ENCODE measurements around the gene LTO1.
"Not testable (repeated sequence)": the region's sequence is repeated elsewhere in the genome, so short reads cannot be mapped to it uniquely, and the experiment has no call there.

The LTO1 gene

GRCh38 chr11:69700278-69701140 lies 25.4 kb upstream of the LTO1 start:
- peak; percentile 53 for DNase-seq (ENCODE audit: low spot score)

- peak; percentile 65 for DNase-seq (ENCODE audit: low spot score)
These were observed 24.1 kb upstream of the LTO1 start for GRCh38 chr11:69699213-69699612.

GRCh38 chr11:69698362-69698761 lies 23.2 kb upstream of the LTO1 start:
- DNase-seq (ENCODE audit: low spot score): peak; percentile 3

- DNase-seq (ENCODE audit: low spot score): no peak
These were observed 22.7 kb upstream of the LTO1 start for GRCh38 chr11:69697861-69698260.

- DNase-seq (ENCODE audit: low spot score): no peak
These were observed 22.3 kb upstream of the LTO1 start for GRCh38 chr11:69697469-69697843.

GRCh38 chr11:69696749-69697468 lies 21.8 kb upstream of the LTO1 start:
- DNase-seq (ENCODE audit: low spot score): no peak

- not testable (repeated sequence) for DNase-seq (ENCODE audit: low spot score)
These were observed 20.8 kb upstream of the LTO1 start for GRCh38 chr11:69695995-69696394.

GRCh38 chr11:69695581-69695980 lies 20.4 kb upstream of the LTO1 start:
- no peak for DNase-seq (ENCODE audit: low spot score)

- no peak for DNase-seq (ENCODE audit: low spot score)
These were observed 19.6 kb upstream of the LTO1 start for GRCh38 chr11:69694781-69695180.

GRCh38 chr11:69692422-69692821 lies 17.3 kb upstream of the LTO1 start:
- DNase-seq (ENCODE audit: low spot score): no peak

- DNase-seq (ENCODE audit: low spot score): no peak
These were observed 16.3 kb upstream of the LTO1 start for GRCh38 chr11:69691463-69691862.

GRCh38 chr11:69689484-69690319 lies 14.5 kb upstream of the LTO1 start:
- no peak for DNase-seq (ENCODE audit: low spot score)

GRCh38 chr11:69687969-69688771 lies 13.0 kb upstream of the LTO1 start:
- DNase-seq (ENCODE audit: low spot score): not testable (repeated sequence)

GRCh38 chr11:69686856-69687255 lies 11.7 kb upstream of the LTO1 start:
- no peak for DNase-seq (ENCODE audit: low spot score)

GRCh38 chr11:69686452-69686851 lies 11.3 kb upstream of the LTO1 start:
- DNase-seq (ENCODE audit: low spot score): no peak

- no peak for DNase-seq (ENCODE audit: low spot score)
These were observed 10.2 kb upstream of the LTO1 start for GRCh38 chr11:69685348-69685747.

- DNase-seq (ENCODE audit: low spot score): no peak
These were observed 9.5 kb upstream of the LTO1 start for GRCh38 chr11:69684651-69685050.

- DNase-seq (ENCODE audit: low spot score): no peak
These were observed 8.7 kb upstream of the LTO1 start for GRCh38 chr11:69683764-69684333.

- no peak for DNase-seq (ENCODE audit: low spot score)
These were observed 7.7 kb upstream of the LTO1 start for GRCh38 chr11:69682681-69683326.

- DNase-seq (ENCODE audit: low spot score): no peak
These were observed 7.1 kb upstream of the LTO1 start for GRCh38 chr11:69682221-69682620.

- DNase-seq (ENCODE audit: low spot score): no peak
These were observed 5.5 kb upstream of the LTO1 start for GRCh38 chr11:69680688-69681087.

All from AG20443 (cell line).